Brain microvascular endothelial cell (primary cell): Measurements from ENCODE around the gene TMEM120B.

Experiments used
- DNase-seq: peaks from one replicate; pipeline ENCODE4 v3.0.0-alpha.2; 2020
- H3K27ac ChIP-seq: fragments of 250-450 bp; sonication (Bioruptor Pico); 2 replicates; pipeline ENCODE4 v1.5.1; 2020; ENCODE audit warnings: mild to moderate bottlenecking, moderate library complexity
- H3K27me3 ChIP-seq: fragments of 250-450 bp; sonication (Bioruptor Pico); replicated peaks from 2 replicates; pipeline ENCODE4 v1.5.1; 2020; ENCODE audit warnings: mild to moderate bottlenecking
- H3K36me3 ChIP-seq: fragments of 250-450 bp; sonication (Bioruptor Pico); replicated peaks from 2 replicates; pipeline ENCODE4 v1.5.1; 2020; ENCODE audit warnings: mild to moderate bottlenecking
- H3K4me3 ChIP-seq: 2 replicates; pipeline ENCODE4 v1.5.1; 2011; ENCODE audit warnings: low read depth, mild to moderate bottlenecking, control low read depth, low read length, moderate library complexity
- in situ Hi-C: cut with HindIII; loops from 2 replicates; pipeline ENCODE4 v1.10.0; 2017; ENCODE audit warnings: low sequenced_read_pairs, low pct_ligation_motif_present
- TF ChIP-seq, protein P1 (sequence below): IDR thresholded peaks from 2 replicates; pipeline ENCODE4 v1.5.1; 2011; ENCODE audit warnings: low read depth, mild to moderate bottlenecking, moderate library complexity, low read length, control low read depth, inconsistent platforms; ENCODE audit errors: missing control alignments

The TMEM120B gene

DNA sequence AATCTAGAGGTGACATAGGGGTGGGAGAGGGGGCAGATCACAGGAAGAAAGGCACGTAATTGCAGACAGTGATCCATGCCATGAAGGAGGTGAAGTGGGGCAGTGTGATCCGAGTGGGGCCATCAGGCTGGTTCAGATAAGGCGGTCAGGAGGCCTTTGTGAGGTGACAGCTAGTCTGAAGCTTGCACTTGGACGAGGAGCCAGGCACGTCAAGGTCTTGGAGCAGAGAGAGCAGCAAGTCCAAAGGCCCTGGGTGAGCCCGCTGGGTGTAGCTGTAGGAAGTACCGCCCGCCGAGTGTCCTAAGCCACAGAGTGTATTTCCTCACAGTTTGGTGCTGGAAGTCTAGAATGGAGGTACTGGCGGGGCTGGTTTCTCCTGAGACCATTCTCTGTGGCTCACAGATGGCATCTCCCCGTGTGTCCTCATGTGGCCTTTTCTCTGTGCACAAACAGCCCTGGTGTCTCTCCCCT is 57.3 kb downstream of the TMEM120B start:
- Histone ChIP-seq H3K27me3 (no peaks in the 10 kb centered on the region), H3K4me3 (no peak overlapping the region), H3K27ac (no peak overlapping the region), H3K36me3 (no peaks in the 10 kb centered on the region)
- TF ChIP-seq, protein P1, sequence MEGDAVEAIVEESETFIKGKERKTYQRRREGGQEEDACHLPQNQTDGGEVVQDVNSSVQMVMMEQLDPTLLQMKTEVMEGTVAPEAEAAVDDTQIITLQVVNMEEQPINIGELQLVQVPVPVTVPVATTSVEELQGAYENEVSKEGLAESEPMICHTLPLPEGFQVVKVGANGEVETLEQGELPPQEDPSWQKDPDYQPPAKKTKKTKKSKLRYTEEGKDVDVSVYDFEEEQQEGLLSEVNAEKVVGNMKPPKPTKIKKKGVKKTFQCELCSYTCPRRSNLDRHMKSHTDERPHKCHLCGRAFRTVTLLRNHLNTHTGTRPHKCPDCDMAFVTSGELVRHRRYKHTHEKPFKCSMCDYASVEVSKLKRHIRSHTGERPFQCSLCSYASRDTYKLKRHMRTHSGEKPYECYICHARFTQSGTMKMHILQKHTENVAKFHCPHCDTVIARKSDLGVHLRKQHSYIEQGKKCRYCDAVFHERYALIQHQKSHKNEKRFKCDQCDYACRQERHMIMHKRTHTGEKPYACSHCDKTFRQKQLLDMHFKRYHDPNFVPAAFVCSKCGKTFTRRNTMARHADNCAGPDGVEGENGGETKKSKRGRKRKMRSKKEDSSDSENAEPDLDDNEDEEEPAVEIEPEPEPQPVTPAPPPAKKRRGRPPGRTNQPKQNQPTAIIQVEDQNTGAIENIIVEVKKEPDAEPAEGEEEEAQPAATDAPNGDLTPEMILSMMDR: no peak
- DNase-seq: no peak
- in situ Hi-C loops: no loop called here

DNA sequence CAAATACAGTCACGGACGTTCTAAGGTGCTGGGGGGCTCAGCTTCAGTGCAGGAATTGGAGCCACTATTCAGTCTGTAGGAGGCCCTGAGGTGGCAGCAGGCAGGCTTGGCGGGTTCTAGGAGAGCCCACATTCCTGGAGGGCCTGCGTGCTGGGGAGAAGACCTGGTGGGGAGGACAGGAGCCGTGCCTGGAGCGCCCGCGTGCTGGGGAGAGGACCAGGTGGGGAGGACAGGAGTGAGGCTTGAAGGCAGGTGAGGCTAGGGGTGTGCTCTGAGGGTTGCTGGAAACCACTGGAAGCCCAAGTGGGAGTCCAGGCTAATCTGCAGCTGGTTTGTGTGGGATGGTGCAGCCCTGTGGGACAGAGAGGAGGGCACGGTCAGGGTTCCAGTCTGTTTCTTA is 57.8 kb downstream of the TMEM120B start:
- Histone ChIP-seq H3K27ac (no peak overlapping the region), H3K4me3 (no peak overlapping the region), H3K27me3 (no peaks in the 10 kb centered on the region), H3K36me3 (no peaks in the 10 kb centered on the region)
- no peak for DNase-seq
- in situ Hi-C loops: no loop called here
- TF ChIP-seq, protein P1: no peak

DNA sequence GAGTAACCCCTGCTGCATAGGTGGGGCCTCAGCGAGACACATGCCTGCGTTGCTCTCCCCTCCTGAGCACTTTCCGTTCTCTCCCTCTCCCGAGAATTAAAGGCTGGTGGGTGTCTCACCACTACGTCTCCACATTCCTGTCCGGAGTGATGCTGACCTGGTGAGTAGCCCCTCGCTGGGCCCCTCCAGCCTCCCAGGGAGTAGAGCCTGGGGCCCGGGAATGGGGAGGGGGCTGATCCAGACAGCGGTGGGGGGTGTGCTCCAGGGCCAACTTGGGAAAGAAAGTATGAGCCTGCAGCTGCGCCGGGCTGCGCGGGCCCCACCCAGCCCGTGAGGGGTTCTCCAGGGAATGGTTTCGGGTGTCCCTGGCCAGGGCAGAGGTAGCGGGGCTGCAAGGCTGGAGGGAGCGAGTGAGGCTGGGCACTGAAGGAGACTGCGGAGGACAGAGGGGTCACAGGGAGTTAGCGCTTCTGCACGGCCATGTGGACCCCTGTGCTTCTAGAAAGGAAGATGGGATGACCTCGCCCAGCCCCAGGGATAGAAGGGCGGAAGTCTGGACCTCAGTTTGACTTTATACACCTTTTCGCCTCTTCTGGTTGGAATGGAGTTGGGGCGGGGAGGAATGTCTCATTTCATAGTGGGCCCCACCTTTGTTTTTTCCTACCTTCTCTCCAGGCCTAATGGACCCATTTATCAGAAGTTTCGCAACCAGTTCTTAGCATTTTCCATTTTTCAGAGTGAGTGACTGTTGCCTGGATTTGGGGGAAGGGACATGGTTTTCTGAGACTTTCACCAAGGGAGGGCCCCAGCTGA is 58.5 kb downstream of the TMEM120B start:
- Histone ChIP-seq H3K27me3 (no peaks in the 10 kb centered on the region), H3K36me3 (no peaks in the 10 kb centered on the region), H3K27ac (no peak overlapping the region), H3K4me3 (no peak overlapping the region)
- in situ Hi-C loops: no loop called here
- TF ChIP-seq, protein P1: no peak
- DNase-seq: no peak

DNA sequence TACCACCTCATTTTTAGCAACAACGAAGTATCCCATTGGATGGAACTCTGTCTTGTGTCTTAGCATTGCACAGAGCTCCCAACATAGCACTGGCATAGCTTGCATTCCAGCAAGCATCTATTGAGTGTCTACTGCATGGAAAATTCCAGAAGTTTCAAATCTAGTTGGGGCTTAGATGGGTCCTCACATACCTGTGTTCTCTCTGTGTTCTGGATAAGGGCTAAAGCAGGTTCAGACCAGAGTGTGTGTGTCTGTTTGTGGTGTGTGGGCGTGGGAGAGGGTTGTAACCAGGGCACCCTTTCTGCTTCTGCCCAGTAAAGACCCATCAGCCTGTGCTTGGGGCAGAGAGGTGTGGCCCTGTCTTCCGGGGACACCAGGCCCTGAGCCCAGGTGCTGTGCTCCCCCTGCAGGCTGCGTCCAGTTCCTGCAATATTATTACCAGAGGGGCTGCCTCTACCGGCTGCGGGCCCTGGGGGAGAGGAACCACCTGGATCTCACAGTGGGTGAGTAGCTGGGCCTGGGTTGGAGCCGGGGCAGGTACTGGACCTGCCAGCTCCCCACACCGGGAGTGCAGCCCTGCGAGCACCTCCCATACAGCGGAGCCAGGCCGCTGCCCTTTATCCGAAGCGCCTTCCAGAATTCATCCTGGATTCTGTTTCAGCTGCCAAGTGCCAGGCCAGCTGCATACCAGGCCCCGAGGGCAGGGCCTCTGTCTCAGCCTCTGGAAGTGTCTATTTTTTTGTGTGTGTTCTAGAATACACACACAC is 60.6 kb downstream of the TMEM120B start:
- TF ChIP-seq, protein P1: peak; percentile 91
- H3K4me3 ChIP-seq: no peak overlapping the region
- in situ Hi-C loops: no loop called here
- H3K27me3 ChIP-seq: no peaks in the 10 kb centered on the region
- no peak for DNase-seq
- H3K36me3 ChIP-seq: no peaks in the 10 kb centered on the region
- H3K27ac ChIP-seq: no peak overlapping the region

DNA sequence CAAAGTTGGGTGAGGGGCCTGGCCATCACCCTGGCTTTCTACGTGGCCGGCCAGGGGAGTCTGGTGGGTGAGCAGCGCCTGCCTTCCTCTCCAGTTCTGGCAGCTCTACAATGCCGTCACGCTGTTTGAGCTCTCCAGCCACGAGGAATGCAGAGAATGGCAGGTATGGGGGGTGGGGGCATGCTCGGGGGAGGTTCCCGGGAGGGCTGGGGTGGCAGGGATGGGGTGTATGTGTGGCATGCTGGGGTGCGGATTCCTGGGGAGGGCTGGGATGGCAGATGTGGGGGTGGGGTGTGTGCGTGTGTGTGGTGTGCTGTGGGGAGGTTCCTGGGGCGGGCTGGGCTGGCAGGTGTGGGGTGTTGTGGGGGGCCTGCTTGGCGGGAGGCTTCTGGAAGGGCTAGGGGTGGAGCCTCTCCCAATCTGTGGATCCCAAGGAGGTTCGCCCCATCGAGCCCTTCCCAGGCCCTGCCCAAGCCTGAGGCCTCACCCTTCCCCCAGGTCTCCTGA is 62.5 kb downstream of the TMEM120B start:
- in situ Hi-C loops: no loop called here
- H3K27ac ChIP-seq: no peak overlapping the region
- H3K36me3 ChIP-seq: no peaks in the 10 kb centered on the region

More for the DNA sequence above, 62.5 kb downstream of the TMEM120B start:
- no peak overlapping the region for H3K4me3 ChIP-seq
- DNase-seq: no peak
- TF ChIP-seq, protein P1: no peak
- H3K27me3 ChIP-seq: no peaks in the 10 kb centered on the region
